ENCODE measurements around the gene NPRL2.

Gene NPRL2

GRCh38 chr3:50393061-50393460, 42.5 kb upstream of the NPRL2 start:
- Histone ChIP-seq H2AFZ (ENCODE audit: low read depth, low read length, severe bottlenecking) (no peak overlapping the region), H3K27me3 (ENCODE audit: low read length) (no peaks in the 10 kb centered on the region), H3K9me3 (ENCODE audit: insufficient read depth, low read length) (no peaks in the 10 kb centered on the region), H3K9me2 (replicated peaks; ENCODE audit: insufficient read depth, low read length) (no peaks in the 10 kb centered on the region), H3K9ac (ENCODE audit: low read length) (no peak overlapping the region), H3K4me2 (ENCODE audit: low read depth, low read length, poor library complexity, severe bottlenecking) (no peak overlapping the region), H3F3A (ENCODE audit: insufficient read depth) (no peaks in the 10 kb centered on the region), H3K4me3 (ENCODE audit: insufficient read depth, low read length, poor library complexity, severe bottlenecking) (no peak overlapping the region), H3K27ac (ENCODE audit: low read depth, low read length) (no peak overlapping the region), H3K36me3 (ENCODE audit: low read length) (no peaks in the 10 kb centered on the region), H3K79me2 (ENCODE audit: insufficient read depth, low read length) (no peaks in the 10 kb centered on the region), H4K20me1 (ENCODE audit: low read depth, low read length) (no peaks in the 10 kb centered on the region)
- TF ChIP-seq CTCF (IDR thresholded peaks at IDR 0.05; ENCODE audit: insufficient read depth, low read length, poor library complexity, severe bottlenecking) (no peak), EZH2phosphoT487 (conservative IDR thresholded peaks at IDR 0.05; ENCODE audit: low read length) (no peak)

GRCh38 chr3:50392101-50392715, 41.6 kb upstream of the NPRL2 start:
- H3K27me3 ChIP-seq (ENCODE audit: low read length), result no peaks in the 10 kb centered on the region
- no peaks in the 10 kb centered on the region for H3K79me2 ChIP-seq (ENCODE audit: insufficient read depth, low read length)
- no peak overlapping the region for H3K4me2 ChIP-seq (ENCODE audit: low read depth, low read length, poor library complexity, severe bottlenecking)
- H3K27ac ChIP-seq (ENCODE audit: low read depth, low read length), result no peak overlapping the region
- TF ChIP-seq EZH2phosphoT487 (conservative IDR thresholded peaks at IDR 0.05; ENCODE audit: low read length) (no peak), CTCF (IDR thresholded peaks at IDR 0.05; ENCODE audit: insufficient read depth, low read length, poor library complexity, severe bottlenecking) (no peak)
- no peak overlapping the region for H3K9ac ChIP-seq (ENCODE audit: low read length)
- H3F3A ChIP-seq (ENCODE audit: insufficient read depth), result no peaks in the 10 kb centered on the region
- H3K4me3 ChIP-seq (ENCODE audit: insufficient read depth, low read length, poor library complexity, severe bottlenecking), result no peak overlapping the region
- no peak overlapping the region for H2AFZ ChIP-seq (ENCODE audit: low read depth, low read length, severe bottlenecking)
- no peaks in the 10 kb centered on the region for H3K9me2 ChIP-seq (replicated peaks; ENCODE audit: insufficient read depth, low read length)
- no peaks in the 10 kb centered on the region for H4K20me1 ChIP-seq (ENCODE audit: low read depth, low read length)
- no peaks in the 10 kb centered on the region for H3K9me3 ChIP-seq (ENCODE audit: insufficient read depth, low read length)
- no peaks in the 10 kb centered on the region for H3K36me3 ChIP-seq (ENCODE audit: low read length)

- Histone ChIP-seq H3K9ac (ENCODE audit: low read length) (no peak overlapping the region), H3K36me3 (ENCODE audit: low read length) (no peaks in the 10 kb centered on the region), H3F3A (ENCODE audit: insufficient read depth) (no peaks in the 10 kb centered on the region), H3K4me2 (ENCODE audit: low read depth, low read length, poor library complexity, severe bottlenecking) (no peak overlapping the region), H3K4me3 (ENCODE audit: insufficient read depth, low read length, poor library complexity, severe bottlenecking) (no peak overlapping the region), H3K9me3 (ENCODE audit: insufficient read depth, low read length) (no peaks in the 10 kb centered on the region), H3K27ac (ENCODE audit: low read depth, low read length) (no peak overlapping the region), H3K27me3 (ENCODE audit: low read length) (no peaks in the 10 kb centered on the region), H3K79me2 (ENCODE audit: insufficient read depth, low read length) (no peaks in the 10 kb centered on the region), H2AFZ (ENCODE audit: low read depth, low read length, severe bottlenecking) (no peak overlapping the region), H3K9me2 (replicated peaks; ENCODE audit: insufficient read depth, low read length) (no peaks in the 10 kb centered on the region), H4K20me1 (ENCODE audit: low read depth, low read length) (no peaks in the 10 kb centered on the region)
- no peak for TF ChIP-seq EZH2phosphoT487 (conservative IDR thresholded peaks at IDR 0.05; ENCODE audit: low read length)
- no peak for TF ChIP-seq CTCF (IDR thresholded peaks at IDR 0.05; ENCODE audit: insufficient read depth, low read length, poor library complexity, severe bottlenecking)
These were observed 40.1 kb upstream of the NPRL2 start for GRCh38 chr3:50390508-50391224.

All from SU-DHL-6 (cell line).